T-helper 9 cell (primary cell): ENCODE data around the gene KCNJ1.

Source experiments
- DNase-seq: peaks from one replicate; pipeline ENCODE4 v3.0.0-alpha.2; 2020
- total RNA-seq, 2 donors: gene quantifications; one replicate each; lab custom pipeline; 2026; lab: John Stamatoyannopoulos, UW

Gene KCNJ1
- total RNA-seq, result 0.28 to 0.97 reads per million in 2 donors

- DNase-seq, result no peak
Measured at GRCh38 chr11:128867277-128867676, at the start of gene KCNJ1. KCNJ1 (minus strand) TSS chr11:128867296; CDS start chr11:128840243, 27,053 bp downstream.

- DNase-seq, result no peak
Measured at GRCh38 chr11:128916681-128917080, 49.6 kb upstream of the KCNJ1 start.

DNA sequence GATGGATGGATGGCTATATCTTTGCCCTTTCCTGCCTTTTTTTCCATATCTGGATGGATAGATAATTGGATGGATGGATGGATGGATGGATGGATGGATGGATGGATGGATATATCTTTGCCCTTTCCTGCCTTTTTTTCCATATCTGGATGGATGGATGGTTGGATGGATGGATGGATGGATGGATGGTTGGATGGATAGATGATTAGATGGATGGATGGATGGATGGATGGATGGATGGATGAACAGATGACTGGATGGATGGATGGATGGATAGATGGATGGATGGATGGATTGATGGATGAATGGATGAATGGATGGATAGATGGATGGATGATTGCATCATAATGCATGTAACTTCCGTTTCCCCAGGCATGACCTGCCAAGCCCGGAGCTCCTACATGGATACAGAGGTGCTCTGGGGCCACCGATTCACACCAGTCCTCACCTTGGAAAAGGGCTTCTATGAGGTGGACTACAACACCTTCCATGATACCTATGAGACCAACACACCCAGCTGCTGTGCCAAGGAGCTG, 49.0 kb upstream of the KCNJ1 start:
- no peak for DNase-seq

GRCh38 chr11:128915149-128915521, 48.0 kb upstream of the KCNJ1 start:
- DNase-seq, result no peak

- no peak for DNase-seq
Measured at GRCh38 chr11:128914216-128915148, 47.4 kb upstream of the KCNJ1 start.

GRCh38 chr11:128913806-128914205, 46.7 kb upstream of the KCNJ1 start:
- no peak for DNase-seq

- no peak for DNase-seq
Measured at GRCh38 chr11:128911701-128912100, 44.6 kb upstream of the KCNJ1 start.

DNA sequence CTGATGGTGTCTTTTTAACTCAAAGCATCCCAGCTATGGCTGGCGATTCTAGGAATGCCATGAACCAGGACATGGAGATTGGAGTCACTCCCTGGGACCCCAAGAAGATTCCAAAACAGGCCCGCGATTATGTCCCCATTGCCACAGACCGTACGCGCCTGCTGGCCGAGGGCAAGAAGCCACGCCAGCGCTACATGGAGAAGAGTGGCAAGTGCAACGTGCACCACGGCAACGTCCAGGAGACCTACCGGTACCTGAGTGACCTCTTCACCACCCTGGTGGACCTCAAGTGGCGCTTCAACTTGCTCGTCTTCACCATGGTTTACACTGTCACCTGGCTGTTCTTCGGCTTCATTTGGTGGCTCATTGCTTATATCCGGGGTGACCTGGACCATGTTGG, 44.1 kb upstream of the KCNJ1 start:
- no peak for DNase-seq

- DNase-seq, result no peak
Measured at GRCh38 chr11:128910576-128910975, 43.5 kb upstream of the KCNJ1 start.

GRCh38 chr11:128909438-128910125, 42.5 kb upstream of the KCNJ1 start:
- DNase-seq, result no peak

- DNase-seq, result no peak
Measured at GRCh38 chr11:128908391-128909246, 41.5 kb upstream of the KCNJ1 start.

- DNase-seq, result no peak
Measured at GRCh38 chr11:128907585-128907984, 40.5 kb upstream of the KCNJ1 start.

DNA sequence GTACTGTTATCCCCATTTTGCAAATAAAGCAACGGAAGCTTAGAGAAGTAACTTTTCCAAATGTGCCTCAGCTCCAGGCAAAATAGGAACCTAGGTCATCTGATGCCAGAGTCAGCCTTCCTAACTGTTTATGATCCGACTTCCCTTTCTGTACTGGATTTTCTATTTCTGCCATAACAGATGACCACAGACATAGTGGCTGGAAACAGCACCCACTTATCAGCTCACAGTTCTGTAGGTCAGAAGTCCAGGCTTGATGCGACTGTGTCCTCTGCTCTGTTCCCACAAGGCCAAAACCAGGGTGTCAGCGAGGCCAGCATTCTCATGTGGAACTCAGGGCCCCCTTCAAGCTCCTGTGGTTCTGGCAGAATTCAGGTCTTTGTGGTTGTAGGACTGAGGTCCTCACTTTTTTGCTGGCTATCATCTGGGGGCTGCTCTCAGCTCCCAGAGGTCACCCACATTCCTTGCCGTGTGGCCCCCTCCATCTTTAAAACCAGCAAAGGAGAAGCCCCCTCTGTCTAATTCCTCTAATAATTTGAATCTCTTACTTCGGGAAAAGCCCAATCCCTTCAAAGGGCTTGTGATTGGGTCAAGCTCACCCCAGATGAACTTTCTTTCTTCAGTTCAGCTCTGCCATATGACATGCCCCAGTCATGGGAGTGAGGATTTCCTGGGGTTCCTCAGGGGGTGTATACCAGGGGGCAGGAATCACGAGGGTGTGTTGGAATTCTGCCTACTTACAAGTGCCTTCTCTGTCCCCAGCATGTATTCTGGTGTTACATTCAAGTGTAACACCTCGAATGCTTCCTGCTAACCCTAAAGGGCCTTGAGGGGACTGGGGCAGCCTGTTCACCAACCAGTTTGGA, 39.3 kb upstream of the KCNJ1 start:
- DNase-seq, result no peak

DNA sequence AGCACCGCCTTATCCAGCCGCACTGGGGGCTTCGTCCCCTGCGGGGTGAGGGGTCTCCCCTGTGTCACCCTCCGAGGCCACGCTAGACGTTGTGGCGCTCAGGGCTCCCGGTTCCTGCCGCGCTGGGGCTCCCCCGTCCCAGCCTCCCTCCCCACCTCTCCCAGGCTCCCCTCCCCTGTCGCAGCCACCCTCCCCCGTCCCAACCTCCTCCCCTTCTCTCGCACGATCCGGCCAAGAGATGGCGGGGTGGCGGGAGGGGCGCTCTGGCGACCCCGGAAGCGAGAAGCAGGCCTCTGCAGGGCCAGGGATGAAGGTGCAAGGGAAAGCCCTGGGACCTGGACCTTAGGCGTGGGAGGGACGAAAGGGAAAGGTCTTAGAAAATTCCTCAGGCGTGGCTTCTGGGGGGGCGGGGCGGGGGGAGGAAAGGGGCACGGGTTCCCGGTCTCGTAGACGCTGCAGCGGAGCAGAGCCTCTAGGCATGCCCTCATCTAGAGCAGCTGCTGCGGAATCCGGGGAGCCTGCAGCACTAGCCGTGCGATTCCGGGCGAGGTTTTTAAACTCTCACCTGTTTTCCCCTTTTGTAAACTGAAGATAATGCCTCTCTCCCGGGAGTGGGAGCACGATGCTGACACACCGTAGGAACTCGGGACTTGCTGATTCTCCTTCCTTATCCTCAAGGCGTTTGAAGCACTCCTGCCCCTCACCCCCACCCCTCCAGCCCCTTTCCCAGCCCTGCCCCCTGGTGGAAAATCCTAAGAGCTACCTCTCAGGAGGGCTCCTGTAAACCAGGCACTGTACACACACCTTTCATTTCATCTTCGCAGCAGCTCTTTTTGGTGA, 38.5 kb upstream of the KCNJ1 start:
- DNase-seq, result peak; percentile 38

- DNase-seq, result no peak
Measured at GRCh38 chr11:128904656-128905344, 37.7 kb upstream of the KCNJ1 start.

DNA sequence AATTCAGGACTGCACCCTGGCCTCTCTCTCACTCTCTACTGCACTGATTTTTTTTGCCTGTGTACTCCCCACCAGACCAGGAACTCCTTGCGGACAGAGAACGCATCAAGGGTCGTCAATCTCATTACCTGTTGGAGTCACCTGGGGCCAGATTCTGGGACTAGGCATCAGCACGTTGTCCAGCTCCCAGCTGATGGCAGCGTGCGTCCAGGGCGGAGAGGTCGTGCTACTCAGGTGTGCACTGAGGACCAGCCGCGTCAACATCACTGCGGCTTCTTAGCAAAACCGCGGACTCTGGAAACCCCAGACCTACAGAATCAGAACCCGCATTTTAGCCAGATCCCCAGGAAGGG, 37.2 kb upstream of the KCNJ1 start:
- DNase-seq, result no peak

DNA sequence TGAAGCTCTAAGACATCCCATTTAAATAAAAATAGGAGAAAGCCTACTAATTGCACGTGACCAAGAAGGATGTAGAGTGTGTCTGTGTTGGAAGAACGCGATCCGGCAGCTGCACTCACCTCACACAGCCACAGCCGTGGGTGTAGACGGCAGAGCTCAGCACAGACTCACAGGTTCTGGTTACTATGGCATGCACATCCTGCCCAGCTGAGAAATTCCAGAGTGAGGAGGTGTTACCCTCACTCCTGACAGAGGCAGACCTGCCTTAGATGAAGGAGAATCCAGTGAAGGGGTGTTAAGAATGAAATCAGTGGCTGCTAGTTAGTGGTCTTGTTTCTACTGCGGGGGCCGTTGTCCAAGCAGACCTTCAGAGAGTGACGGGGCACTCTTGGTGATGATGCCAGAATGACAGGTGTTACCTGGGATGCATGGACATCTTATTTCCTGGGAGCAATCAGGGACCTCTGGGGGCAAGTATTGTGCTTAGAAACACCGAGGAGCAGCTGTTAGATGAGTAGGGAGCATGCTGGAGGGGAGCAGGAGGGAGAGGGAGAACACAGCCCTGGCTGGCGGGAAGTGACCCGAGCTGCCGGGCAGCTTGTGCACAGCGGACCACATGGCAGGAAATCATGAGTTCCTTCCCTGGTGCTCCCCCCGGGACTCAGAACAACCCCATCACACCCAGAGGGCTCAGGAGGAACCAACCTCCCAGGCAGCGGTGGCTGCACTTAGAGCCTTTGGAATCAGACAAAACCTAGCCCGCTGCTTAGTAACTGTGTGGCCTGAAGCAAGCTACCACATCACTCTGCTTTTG, 36.4 kb upstream of the KCNJ1 start:
- DNase-seq, result no peak

- no peak for DNase-seq
Measured at GRCh38 chr11:128902515-128903066, 35.5 kb upstream of the KCNJ1 start.
